ENCODE results near the gene ARHGAP8.

Gene ARHGAP8

DNA sequence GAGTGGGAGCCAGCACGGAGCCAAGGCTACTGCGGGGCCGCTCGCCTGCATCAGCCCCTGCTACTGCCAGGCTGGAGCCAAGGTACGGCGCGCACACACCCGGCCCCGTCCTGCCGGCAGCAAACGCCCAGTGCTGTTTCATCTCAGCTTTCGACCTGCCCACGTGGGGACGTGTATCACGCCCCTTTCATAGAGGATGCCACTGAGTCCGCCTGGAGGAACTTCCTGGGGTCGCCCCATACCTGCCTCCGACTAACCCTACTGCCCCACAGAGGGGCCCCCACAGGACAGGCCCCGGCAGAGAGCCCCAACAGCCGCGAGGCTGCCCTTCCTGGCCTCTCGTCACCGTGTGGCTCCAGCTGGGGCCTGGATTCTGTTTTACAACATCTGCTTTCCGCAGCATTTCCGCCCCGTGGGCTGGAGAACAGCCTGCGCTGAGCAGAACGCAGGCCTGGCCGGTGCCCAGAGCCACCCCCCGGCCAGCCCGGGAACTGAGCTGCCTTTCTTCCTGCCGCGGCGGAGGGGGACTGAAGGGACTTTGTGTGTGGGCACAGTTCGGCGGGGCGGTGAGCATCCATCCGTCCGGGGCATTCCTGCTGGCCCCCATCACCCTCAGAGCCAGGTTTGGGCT, 22.9 kb upstream of the ARHGAP8 start:
- Histone ChIP-seq H3K9me3 (ENCODE audit: low read depth, low read length) (no peaks in the 10 kb centered on the region), H3K36me3 (ENCODE audit: insufficient read depth, low read length) (no peaks in the 10 kb centered on the region), H3K9ac (ENCODE audit: insufficient read length) (no peak overlapping the region), H3K27ac (no peak overlapping the region), H3K4me3 (no peak overlapping the region)
- DNase-seq (ENCODE audit: low read depth, low spot score): no peak
- no peak for TF ChIP-seq FOXP2 (optimal IDR thresholded peaks at IDR 0.05; ENCODE audit: control extremely low read depth, extremely low read length, insufficient read depth)
- TF ChIP-seq EZH2 (IDR thresholded peaks at IDR 0.05): no peak
- TF ChIP-seq POLR2AphosphoS5 (IDR thresholded peaks at IDR 0.05; ENCODE audit: borderline replicate concordance, low read depth, low read length): no peak

DNA sequence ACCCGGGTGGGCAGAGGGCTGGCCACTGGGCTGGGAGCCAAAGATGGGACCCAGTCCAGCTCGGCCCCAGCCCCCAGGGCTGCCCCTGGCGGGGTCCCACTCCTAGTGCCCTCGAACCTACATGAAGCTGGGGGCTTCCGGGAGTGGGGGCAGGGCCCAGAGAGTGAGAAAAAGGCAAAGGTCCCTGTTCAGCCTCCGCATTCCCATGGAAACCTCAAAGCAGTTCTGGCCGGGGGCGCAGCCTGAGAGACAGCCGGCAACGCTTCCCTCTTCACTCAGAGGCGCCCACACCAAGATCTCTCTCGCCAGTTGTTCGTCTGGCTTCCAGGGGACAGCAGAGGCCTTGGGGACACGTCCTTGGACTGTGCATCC, 22.4 kb upstream of the ARHGAP8 start:
- TF ChIP-seq EZH2 (IDR thresholded peaks at IDR 0.05) (no peak), FOXP2 (optimal IDR thresholded peaks at IDR 0.05; ENCODE audit: control extremely low read depth, extremely low read length, insufficient read depth) (no peak)
- no peak overlapping the region for H3K27ac ChIP-seq
- H3K36me3 ChIP-seq (ENCODE audit: insufficient read depth, low read length): no peaks in the 10 kb centered on the region
- H3K9me3 ChIP-seq (ENCODE audit: low read depth, low read length): no peaks in the 10 kb centered on the region
- H3K4me3 ChIP-seq: no peak overlapping the region
- DNase-seq (ENCODE audit: low read depth, low spot score): no peak
- H3K9ac ChIP-seq (ENCODE audit: insufficient read length): no peak overlapping the region

DNA sequence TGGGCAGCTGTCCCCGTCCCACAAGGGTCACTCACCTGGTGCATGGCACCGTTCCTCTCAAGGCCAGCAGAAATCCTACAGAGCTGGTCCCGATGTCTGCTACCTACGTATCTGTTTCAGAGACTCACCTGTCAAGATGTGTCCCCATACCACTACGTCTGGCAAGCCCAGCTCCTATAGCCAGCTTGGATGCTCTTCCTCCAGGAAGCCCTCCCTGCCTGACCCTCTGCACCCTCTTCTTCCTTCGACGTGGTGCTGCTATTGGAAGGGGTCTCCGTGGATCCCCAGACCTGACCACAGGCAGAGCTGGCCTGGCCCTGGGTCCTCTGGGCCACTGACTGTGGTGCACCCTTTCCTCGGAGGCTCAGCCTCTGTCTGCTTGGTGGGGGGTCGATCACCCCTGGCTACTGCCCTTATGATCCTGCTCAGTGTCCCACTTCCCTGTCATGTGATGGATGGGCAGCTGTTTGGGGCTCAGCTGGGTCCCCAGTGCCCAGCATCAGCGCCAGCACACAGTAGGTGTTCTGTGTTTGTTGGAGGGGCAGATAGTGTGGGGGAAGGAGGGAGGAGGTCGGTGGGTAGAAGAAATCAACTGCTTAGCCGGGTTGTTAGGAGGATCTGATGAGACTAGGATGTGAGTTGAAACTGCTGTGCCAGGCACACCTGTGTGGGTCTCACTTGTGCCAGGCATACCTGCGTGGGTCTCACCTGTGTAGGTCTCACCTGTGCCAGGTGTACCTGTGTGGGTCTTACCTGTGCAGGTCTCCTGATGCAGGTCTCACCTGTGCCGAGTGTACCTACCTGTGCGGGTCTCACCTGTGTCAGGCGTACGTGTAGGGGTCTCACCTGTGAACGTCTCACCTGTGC, 21.7 kb upstream of the ARHGAP8 start:
- Histone ChIP-seq H3K4me3 (no peak overlapping the region), H3K36me3 (ENCODE audit: insufficient read depth, low read length) (no peaks in the 10 kb centered on the region), H3K9me3 (ENCODE audit: low read depth, low read length) (no peaks in the 10 kb centered on the region), H3K9ac (ENCODE audit: insufficient read length) (no peak overlapping the region), H3K27ac (no peak overlapping the region)
- no peak for TF ChIP-seq EZH2 (IDR thresholded peaks at IDR 0.05)
- no peak for TF ChIP-seq FOXP2 (optimal IDR thresholded peaks at IDR 0.05; ENCODE audit: control extremely low read depth, extremely low read length, insufficient read depth)
- TF ChIP-seq POLR2AphosphoS5 (IDR thresholded peaks at IDR 0.05; ENCODE audit: borderline replicate concordance, low read depth, low read length): no peak
- no peak for DNase-seq (ENCODE audit: low read depth, low spot score)

DNA sequence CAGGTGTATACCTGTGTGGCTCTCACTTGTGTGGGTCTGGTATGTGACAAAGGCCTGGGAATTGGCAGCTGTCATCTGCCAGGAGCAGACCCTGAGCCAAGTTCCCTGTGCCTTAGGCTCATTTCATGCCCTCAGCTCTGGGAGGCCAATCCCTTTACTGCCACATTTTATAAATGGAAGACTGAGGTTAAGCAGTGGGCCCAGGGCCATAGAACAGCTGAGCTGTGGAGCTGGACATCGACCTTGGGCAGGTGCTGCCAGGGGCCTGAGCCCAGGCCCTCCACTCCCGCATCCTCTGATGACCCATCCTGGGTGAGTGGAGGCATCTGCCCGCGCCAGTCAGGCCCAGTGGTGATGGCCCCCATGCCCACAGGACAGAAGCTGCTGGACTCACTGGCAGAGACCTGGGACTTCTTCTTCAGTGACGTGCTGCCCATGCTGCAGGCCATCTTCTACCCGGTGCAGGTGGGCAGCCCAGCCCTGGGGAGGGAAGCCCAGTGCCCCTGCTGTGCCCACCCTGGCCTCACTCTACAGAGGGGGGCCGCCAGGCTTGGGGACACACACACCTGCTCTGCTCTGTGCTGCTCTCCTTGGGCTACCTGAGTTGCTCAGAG, 20.9 kb upstream of the ARHGAP8 start:
- Histone ChIP-seq H3K9me3 (ENCODE audit: low read depth, low read length) (no peaks in the 10 kb centered on the region), H3K4me3 (no peak overlapping the region), H3K9ac (ENCODE audit: insufficient read length) (no peak overlapping the region), H3K27ac (no peak overlapping the region), H3K36me3 (ENCODE audit: insufficient read depth, low read length) (no peaks in the 10 kb centered on the region)
- no peak for TF ChIP-seq FOXP2 (optimal IDR thresholded peaks at IDR 0.05; ENCODE audit: control extremely low read depth, extremely low read length, insufficient read depth)
- no peak for TF ChIP-seq EZH2 (IDR thresholded peaks at IDR 0.05)
- no peak for TF ChIP-seq POLR2AphosphoS5 (IDR thresholded peaks at IDR 0.05; ENCODE audit: borderline replicate concordance, low read depth, low read length)
- no peak for DNase-seq (ENCODE audit: low read depth, low spot score)

DNA sequence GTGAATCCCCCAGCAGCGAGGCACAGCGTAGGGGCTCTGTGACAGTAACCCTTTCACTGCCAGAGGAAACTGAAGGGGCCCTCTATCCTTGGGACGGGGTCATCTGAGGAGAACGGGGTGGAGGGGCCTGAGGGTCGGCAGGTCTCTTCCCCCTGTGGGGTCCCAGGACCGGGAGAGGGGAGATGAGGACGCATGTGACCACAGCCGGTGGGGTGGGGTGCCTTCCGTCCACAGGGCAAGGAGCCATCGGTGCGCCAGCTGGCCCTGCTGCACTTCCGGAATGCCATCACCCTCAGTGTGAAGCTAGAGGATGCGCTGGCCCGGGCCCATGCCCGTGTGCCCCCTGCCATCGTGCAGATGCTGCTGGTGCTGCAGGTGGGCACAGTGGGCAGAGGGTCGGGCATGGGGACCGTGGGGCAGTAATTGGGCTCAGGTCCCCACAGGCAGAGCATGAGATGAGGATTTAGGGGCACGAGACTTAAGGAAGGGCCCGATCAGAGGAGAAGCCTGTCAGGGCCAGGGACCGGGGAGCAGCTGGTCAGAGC, 20.3 kb upstream of the ARHGAP8 start:
- Histone ChIP-seq H3K9me3 (ENCODE audit: low read depth, low read length) (no peaks in the 10 kb centered on the region), H3K36me3 (ENCODE audit: insufficient read depth, low read length) (no peaks in the 10 kb centered on the region), H3K27ac (no peak overlapping the region), H3K4me3 (no peak overlapping the region), H3K9ac (ENCODE audit: insufficient read length) (no peak overlapping the region)
- TF ChIP-seq POLR2AphosphoS5 (IDR thresholded peaks at IDR 0.05; ENCODE audit: borderline replicate concordance, low read depth, low read length): no peak
- TF ChIP-seq EZH2 (IDR thresholded peaks at IDR 0.05): no peak
- TF ChIP-seq FOXP2 (optimal IDR thresholded peaks at IDR 0.05; ENCODE audit: control extremely low read depth, extremely low read length, insufficient read depth): no peak
- DNase-seq (ENCODE audit: low read depth, low spot score): no peak

DNA sequence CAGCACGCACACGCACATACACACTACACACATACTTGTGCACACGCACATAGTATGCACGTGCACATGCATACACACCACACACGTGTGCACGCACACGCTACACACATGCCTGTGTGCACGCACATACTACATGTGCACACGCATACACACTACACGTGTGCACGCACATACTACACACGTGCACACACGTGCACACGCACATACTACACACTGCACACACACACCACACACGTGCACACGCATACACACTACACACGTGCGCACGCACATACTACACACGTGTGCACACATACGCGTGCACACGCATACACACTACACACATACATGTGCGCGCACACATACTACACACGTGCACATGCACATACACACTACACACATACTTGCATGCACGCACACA, 19.7 kb upstream of the ARHGAP8 start:
- Histone ChIP-seq H3K36me3 (ENCODE audit: insufficient read depth, low read length) (no peaks in the 10 kb centered on the region), H3K27ac (no peak overlapping the region), H3K4me3 (no peak overlapping the region), H3K9me3 (ENCODE audit: low read depth, low read length) (no peaks in the 10 kb centered on the region), H3K9ac (ENCODE audit: insufficient read length) (no peak overlapping the region)
- DNase-seq (ENCODE audit: low read depth, low spot score): no peak
- TF ChIP-seq POLR2AphosphoS5 (IDR thresholded peaks at IDR 0.05; ENCODE audit: borderline replicate concordance, low read depth, low read length) (no peak), EZH2 (IDR thresholded peaks at IDR 0.05) (no peak), FOXP2 (optimal IDR thresholded peaks at IDR 0.05; ENCODE audit: control extremely low read depth, extremely low read length, insufficient read depth) (no peak)

DNA sequence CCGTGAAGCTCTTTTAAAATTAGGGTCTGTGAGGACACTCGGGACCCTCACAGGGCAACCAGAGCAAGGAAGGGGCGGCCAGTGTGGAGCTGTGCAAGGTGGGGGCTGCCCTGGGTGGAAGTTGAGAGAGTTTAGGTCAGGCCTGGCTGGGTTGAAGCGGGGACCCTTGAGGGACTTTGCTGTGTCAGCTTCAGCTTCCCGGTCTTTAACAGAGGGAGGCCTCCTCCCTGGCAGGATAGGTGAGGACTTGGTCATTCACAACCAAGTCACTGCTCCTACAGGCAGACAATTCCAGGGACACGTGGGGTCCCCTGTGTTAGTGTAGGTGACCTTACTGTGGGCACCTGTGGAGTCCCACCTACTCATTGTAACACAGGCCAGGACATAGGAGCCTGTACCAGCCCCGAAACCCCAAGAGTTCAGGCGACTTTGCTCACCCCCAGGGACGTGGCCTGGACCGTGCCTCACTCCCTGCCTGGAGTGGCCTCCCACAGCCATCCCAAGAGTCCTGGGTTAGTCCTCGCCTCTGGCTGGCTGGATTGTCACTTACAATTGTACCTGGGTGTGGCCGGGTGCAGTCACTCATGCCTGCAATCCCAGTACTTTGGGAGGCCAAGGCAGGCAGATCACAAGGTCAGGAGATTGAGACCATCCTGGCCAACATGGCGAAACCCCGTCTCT, 18.8 kb upstream of the ARHGAP8 start:
- Histone ChIP-seq H3K4me3 (no peak overlapping the region), H3K9me3 (ENCODE audit: low read depth, low read length) (no peaks in the 10 kb centered on the region), H3K9ac (ENCODE audit: insufficient read length) (no peak overlapping the region), H3K36me3 (ENCODE audit: insufficient read depth, low read length) (no peaks in the 10 kb centered on the region), H3K27ac (no peak overlapping the region)
- DNase-seq (ENCODE audit: low read depth, low spot score): no peak
- TF ChIP-seq FOXP2 (optimal IDR thresholded peaks at IDR 0.05; ENCODE audit: control extremely low read depth, extremely low read length, insufficient read depth): no peak
- no peak for TF ChIP-seq EZH2 (IDR thresholded peaks at IDR 0.05)
- TF ChIP-seq POLR2AphosphoS5 (IDR thresholded peaks at IDR 0.05; ENCODE audit: borderline replicate concordance, low read depth, low read length): no peak

DNA sequence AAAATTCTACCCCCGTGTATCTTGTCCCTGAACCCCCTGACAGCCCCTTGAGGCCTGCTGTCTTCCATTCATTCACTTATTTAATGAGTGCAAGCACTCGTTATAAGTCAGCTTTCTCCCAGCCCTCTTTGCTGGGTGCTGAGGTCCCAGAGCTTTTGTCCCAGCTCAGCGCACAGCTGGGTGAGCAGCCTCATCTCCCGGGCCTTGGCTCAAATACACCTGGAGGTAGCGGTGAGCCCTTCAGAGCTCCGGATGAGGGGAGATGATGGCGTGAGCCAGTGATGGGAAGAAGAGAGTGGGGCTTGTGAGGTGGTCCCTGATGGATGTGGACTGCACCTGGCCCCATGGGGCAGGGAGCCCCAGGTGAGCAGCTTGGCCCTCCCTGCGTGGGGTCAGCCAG, 18.1 kb upstream of the ARHGAP8 start:
- no peak for TF ChIP-seq EZH2 (IDR thresholded peaks at IDR 0.05)
- no peak for TF ChIP-seq FOXP2 (optimal IDR thresholded peaks at IDR 0.05; ENCODE audit: control extremely low read depth, extremely low read length, insufficient read depth)
- no peak for TF ChIP-seq POLR2AphosphoS5 (IDR thresholded peaks at IDR 0.05; ENCODE audit: borderline replicate concordance, low read depth, low read length)
- H3K27ac ChIP-seq: no peak overlapping the region
- no peak overlapping the region for H3K4me3 ChIP-seq
- no peak overlapping the region for H3K9ac ChIP-seq (ENCODE audit: insufficient read length)
- no peaks in the 10 kb centered on the region for H3K9me3 ChIP-seq (ENCODE audit: low read depth, low read length)
- DNase-seq (ENCODE audit: low read depth, low spot score): no peak
- no peaks in the 10 kb centered on the region for H3K36me3 ChIP-seq (ENCODE audit: insufficient read depth, low read length)

Data from SK-N-MC (cell line).